NT2/D1 (cell line): ENCODE results near the gene MARCHF6.
"Not testable (repeated sequence)": the region's sequence is repeated elsewhere in the genome, so short reads cannot be mapped to it uniquely, and the experiment has no call there.

Source experiments
- DNase-seq: peaks from one replicate; pipeline ENCODE4 v3.0.0-alpha.2; 2011; ENCODE audit warnings: low read depth, low spot score
- H3K27me3 ChIP-seq: 2 replicates; pipeline ENCODE4 v1.6.0; 2011; ENCODE audit warnings: mild to moderate bottlenecking; ENCODE audit not compliant: insufficient read length, insufficient read depth
- H3K36me3 ChIP-seq: 2 replicates; pipeline ENCODE4 v1.6.1; 2011; ENCODE audit warnings: mild to moderate bottlenecking, low read length, mixed read lengths; ENCODE audit not compliant: insufficient read depth, insufficient read length
- H3K4me1 ChIP-seq: 2 replicates; pipeline ENCODE4 v1.5.1; 2011; ENCODE audit not compliant: insufficient read depth, insufficient read length
- H3K4me3 ChIP-seq: 2 replicates; pipeline ENCODE4 v1.5.1; 2011; ENCODE audit warnings: low read depth; ENCODE audit not compliant: insufficient read length
- H3K9ac ChIP-seq: 2 replicates; pipeline ENCODE4 v1.6.0; 2011; ENCODE audit warnings: low read depth; ENCODE audit not compliant: insufficient read length
- H3K9me3 ChIP-seq: 2 replicates; pipeline ENCODE4 v1.5.1; 2011; ENCODE audit warnings: mild to moderate bottlenecking, low read length; ENCODE audit not compliant: insufficient read depth
- SUZ12 ChIP-seq: IDR thresholded peaks from 2 replicates; pipeline ENCODE4 v1.6.1; 2011; ENCODE audit not compliant: insufficient read length, insufficient read depth; ENCODE audit errors: extremely low read depth
- YY1 ChIP-seq: IDR thresholded peaks from 2 replicates; pipeline ENCODE4 v1.6.1; 2011; ENCODE audit not compliant: insufficient read length, insufficient read depth
- ZNF274 ChIP-seq: IDR thresholded peaks from 2 replicates; pipeline ENCODE4 v1.6.1; 2011; ENCODE audit warnings: mild to moderate bottlenecking, low read depth, low read length

MARCHF6 gene

DNA sequence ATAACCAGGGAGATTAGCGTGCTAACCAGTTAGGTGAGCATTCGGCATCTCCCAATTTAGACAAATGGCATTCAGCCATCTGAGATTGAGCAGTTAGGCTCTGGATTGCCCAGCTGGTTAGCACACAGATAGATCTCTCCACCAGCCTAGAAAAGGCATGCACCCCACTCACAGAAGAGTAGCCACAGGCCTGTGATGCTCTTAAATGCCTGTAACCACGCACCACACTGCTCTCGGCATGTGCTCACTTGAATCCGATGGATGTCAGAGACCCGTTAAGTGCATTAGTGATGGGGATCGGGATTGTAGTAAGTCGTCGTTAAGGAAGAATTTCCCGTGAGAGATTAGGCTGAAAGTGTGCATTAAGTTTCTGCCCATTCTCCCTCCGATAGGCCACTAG lies 23.0 kb downstream of the MARCHF6 start:
- H3K9me3 ChIP-seq, result peaks cover 18% of the 10 kb centered on the region; the same call in 1 of the 2 replicates
- no peaks in the 10 kb centered on the region for H3K27me3 ChIP-seq
- H3K4me1 ChIP-seq, result peaks cover 2% of the 10 kb centered on the region
- no peak for DNase-seq
- H3K4me3 ChIP-seq, result no peak overlapping the region
- no peak overlapping the region for H3K9ac ChIP-seq
- no peak for TF ChIP-seq SUZ12
- TF ChIP-seq YY1, result no peak
- no peak for TF ChIP-seq ZNF274
- H3K36me3 ChIP-seq, result peaks cover 13% of the 10 kb centered on the region

DNA sequence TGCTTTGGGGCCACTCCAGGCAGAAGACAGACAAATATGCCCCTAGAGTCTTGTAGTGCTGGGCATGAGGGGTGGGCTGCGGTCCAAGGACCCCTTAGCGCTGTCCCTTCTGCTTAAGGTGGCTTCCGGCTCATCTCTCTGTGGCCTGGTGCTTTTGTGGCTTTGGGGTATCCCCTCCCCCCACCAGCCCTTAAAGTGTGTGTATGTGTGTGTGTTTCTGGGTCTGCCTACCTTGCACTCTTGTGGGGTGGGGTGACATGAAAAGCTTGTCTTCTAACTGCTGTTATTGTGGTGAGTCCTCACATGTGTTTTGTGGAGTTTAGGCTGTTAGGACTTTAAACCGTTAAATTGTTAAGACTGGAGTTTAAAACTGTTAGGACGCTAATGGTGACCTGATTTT lies 23.6 kb downstream of the MARCHF6 start:
- no peak for DNase-seq
- no peak overlapping the region for H3K4me3 ChIP-seq

DNA sequence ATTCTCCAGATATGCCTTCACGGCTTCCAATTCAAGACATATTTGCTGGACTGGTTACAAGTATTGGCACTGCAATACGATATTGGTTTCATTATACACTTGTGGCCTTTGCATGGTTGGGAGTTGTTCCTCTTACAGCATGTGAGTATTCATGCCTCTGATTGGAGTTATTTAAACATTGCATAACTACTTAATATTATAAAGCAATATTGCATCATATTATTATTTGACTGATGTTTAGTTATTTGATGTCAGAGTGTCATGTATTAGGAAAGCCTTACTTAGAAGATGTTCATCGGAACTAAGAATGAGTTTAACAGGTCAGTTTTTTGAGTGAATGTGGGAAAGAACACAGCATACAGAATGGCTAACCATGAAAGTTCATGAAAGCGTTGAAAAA lies 28.3 kb downstream of the MARCHF6 start:
- Histone ChIP-seq H3K4me3 (no peak overlapping the region), H3K9me3 (no peaks in the 10 kb centered on the region), H3K4me1 (peaks cover 2% of the 10 kb centered on the region), H3K36me3 (peaks cover 22% of the 10 kb centered on the region), H3K27me3 (no peaks in the 10 kb centered on the region), H3K9ac (no peak overlapping the region)
- DNase-seq, result no peak
- TF ChIP-seq YY1, result no peak
- TF ChIP-seq ZNF274, result no peak
- TF ChIP-seq SUZ12, result no peak

More for the DNA sequence above, 23.6 kb downstream of the MARCHF6 start:
- Histone ChIP-seq H3K9me3 (peaks cover 18% of the 10 kb centered on the region; the same call in 1 of the 2 replicates), H3K27me3 (no peaks in the 10 kb centered on the region), H3K9ac (no peak overlapping the region), H3K4me1 (peaks cover 2% of the 10 kb centered on the region), H3K36me3 (peaks cover 16% of the 10 kb centered on the region)
- TF ChIP-seq YY1 (no peak), SUZ12 (no peak), ZNF274 (no peak)

DNA sequence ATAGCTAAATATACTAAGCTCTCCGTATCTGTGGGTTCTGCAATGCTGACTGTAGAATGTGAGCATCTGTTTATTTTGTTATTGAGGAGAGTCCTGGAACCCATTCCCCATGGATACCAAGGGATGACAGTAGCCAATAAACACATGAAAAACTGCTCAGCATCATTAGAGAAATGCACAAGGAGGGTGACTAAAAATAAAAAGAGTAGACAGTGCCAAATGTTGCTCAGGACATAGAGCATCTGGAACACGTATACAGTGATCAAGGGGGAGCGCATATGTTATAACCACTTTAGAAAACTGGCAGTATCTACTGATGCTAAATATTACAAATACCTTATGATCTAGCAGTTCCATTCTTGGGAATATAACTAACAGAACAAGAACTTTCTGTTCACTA lies 31.0 kb downstream of the MARCHF6 start:
- TF ChIP-seq ZNF274 (no peak), YY1 (no peak), SUZ12 (no peak)
- H3K36me3 ChIP-seq, result peaks cover 28% of the 10 kb centered on the region
- no peak overlapping the region for H3K9ac ChIP-seq
- no peaks in the 10 kb centered on the region for H3K4me1 ChIP-seq
- no peaks in the 10 kb centered on the region for H3K27me3 ChIP-seq
- H3K4me3 ChIP-seq, result no peak overlapping the region
- DNase-seq, result no peak
- H3K9me3 ChIP-seq, result no peaks in the 10 kb centered on the region

DNA sequence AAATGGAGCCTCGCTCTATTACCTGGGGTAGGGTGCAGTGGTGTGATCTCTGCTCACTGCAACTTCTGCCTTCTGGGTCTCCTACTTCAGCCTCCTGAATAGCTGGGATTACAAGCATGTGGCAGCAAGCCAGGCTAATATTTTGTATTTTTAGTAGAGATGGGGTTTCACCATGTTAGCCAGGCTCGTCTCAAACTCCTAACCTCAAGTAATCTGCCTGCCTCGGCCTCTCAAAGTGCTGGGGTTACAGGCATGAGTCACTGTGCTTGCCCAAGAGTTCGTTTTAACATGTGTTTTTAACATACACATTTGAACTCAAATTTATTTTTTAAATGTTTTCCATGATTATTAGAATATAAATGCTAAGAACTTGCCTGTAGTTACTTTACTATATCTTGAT lies 34.2 kb downstream of the MARCHF6 start:
- Histone ChIP-seq H3K27me3 (no peaks in the 10 kb centered on the region), H3K4me1 (no peaks in the 10 kb centered on the region), H3K9me3 (no peaks in the 10 kb centered on the region), H3K36me3 (peaks cover 41% of the 10 kb centered on the region), H3K4me3 (no peak overlapping the region), H3K9ac (no peak overlapping the region)
- no peak for DNase-seq
- no peak for TF ChIP-seq YY1
- no peak for TF ChIP-seq ZNF274
- no peak for TF ChIP-seq SUZ12

DNA sequence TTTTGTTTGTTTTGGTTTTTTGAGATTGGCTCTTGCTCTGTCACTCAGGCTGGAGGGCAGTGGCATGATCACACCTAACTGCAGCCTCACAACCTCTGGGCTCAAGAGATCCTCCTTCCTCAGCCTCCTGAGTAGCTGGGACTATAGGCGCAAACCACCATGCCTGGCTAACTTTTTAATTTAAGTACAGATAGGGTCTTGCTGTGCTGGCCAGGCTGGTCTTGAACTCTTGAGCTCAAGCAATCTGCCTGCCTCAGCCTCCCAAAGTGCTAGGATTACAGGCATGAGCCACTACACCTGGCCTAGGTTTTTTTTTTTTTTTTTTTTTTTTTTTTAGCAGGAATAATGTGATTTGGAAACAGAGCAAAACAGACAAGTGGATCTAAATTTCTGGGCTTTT lies 37.6 kb downstream of the MARCHF6 start:
- DNase-seq, result no peak
- Histone ChIP-seq H3K4me1 (no peaks in the 10 kb centered on the region), H3K9ac (no peak overlapping the region), H3K4me3 (no peak overlapping the region), H3K27me3 (no peaks in the 10 kb centered on the region), H3K36me3 (peaks cover 60% of the 10 kb centered on the region), H3K9me3 (no peaks in the 10 kb centered on the region)
- TF ChIP-seq ZNF274 (no peak), YY1 (no peak), SUZ12 (no peak)

DNA sequence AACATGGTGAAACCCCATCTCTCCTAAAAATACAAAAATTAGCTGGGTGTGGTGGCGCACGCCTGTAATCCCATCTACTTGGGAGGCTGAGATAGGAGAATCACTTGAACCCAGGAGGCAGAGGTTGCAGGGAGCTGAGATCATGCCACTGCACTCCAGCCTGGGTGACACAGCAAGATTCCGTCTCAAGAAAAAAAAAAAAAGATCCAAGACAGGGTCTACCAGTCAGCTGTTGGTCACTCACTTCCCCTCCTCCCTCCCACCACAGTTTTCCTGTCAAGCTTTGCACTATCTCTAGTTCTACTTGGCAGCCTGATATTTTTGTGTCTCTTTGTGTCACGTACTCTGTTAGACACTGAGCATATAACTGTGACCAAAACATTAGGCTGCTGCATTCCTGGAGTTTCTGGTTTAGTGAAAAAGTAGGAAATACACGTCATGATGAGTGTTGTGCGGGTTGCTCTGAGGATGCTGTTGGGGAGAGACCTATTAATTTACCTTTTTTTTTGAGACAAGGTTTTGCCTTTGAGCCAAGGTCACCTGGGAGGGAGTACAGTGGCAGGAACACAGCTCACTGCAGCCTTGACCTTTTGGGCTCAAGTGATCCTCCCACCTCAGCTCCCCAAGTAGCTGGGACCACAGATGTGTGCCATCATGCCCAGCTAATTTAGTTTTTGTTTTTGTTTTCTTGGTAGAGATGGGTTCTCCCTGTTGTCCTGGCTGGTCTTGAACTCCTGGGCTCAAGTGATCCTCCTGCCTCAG lies 39.3 kb downstream of the MARCHF6 start:
- H3K9ac ChIP-seq, result not testable (repeated sequence)
- peaks cover 64% of the 10 kb centered on the region for H3K36me3 ChIP-seq

More for the DNA sequence above, 39.3 kb downstream of the MARCHF6 start:
- DNase-seq, H3K4me1 ChIP-seq, H3K4me3 ChIP-seq, H3K9me3 ChIP-seq, H3K27me3 ChIP-seq: not testable (repeated sequence)
